Measurements from ENCODE around the gene ENTPD7.

ENTPD7 gene

GRCh38 chr10:99654390-99655175 is 4.7 kb upstream of the ENTPD7 start (continued):
- TF ChIP-seq PRDM6 (tag by site-specific recombination; IDR thresholded peaks at IDR 0.05), result peak; percentile 83
- no peak for TF ChIP-seq ZNF23 (tag by site-specific recombination; IDR thresholded peaks at IDR 0.05; ENCODE audit: borderline replicate concordance)
- no peak for TF ChIP-seq ZNF501 (tag by site-specific recombination; IDR thresholded peaks at IDR 0.05)
- no peak for TF ChIP-seq ZNF776 (tag by site-specific recombination; IDR thresholded peaks at IDR 0.05; ENCODE audit: borderline replicate concordance)
- peak; percentile 55; the same call in 1 of the 2 replicates for TF ChIP-seq ZBTB44 (tag by site-specific recombination; IDR thresholded peaks at IDR 0.05)
- TF ChIP-seq HOXA7 (CRISPR knock-in tag; IDR thresholded peaks at IDR 0.05; ENCODE audit: borderline replicate concordance), result no peak
- no peak for TF ChIP-seq ZSCAN4 (tag by site-specific recombination; IDR thresholded peaks at IDR 0.05)
- no peak for TF ChIP-seq ZNF585B (tag by site-specific recombination; IDR thresholded peaks at IDR 0.05)

GRCh38 chr10:99656199-99657064 is 2.9 kb upstream of the ENTPD7 start:
- Histone ChIP-seq H3K36me3 (ENCODE audit: control insufficient read depth in 2 of 2, insufficient read depth in 1 of 2, low read length in 2 of 2) (peaks cover 0 to 3% of the 10 kb centered on the region in 2 experiments; a peak in 1 of 3 replicates), H3K4me3 (ENCODE audit: low read depth, low read length) (no peak overlapping the region), H3K27ac (ENCODE audit: extremely low read depth, low read depth, low read length) (no peak overlapping the region), H3K4me1 (ENCODE audit: control insufficient read depth, insufficient read depth, low read length) (0 out of 2 replicates have a peak, but pooled peaks cover 2% of the 10 kb centered on the region), H3K9me3 (ENCODE audit: control insufficient read depth, insufficient read depth, low read depth, low read length) (no peaks in the 10 kb centered on the region)
- TF ChIP-seq ZNF2 (tag by site-specific recombination; IDR thresholded peaks at IDR 0.05) (no peak), ZNF585B (tag by site-specific recombination; IDR thresholded peaks at IDR 0.05) (no peak), ZBTB20 (tag by site-specific recombination; IDR thresholded peaks at IDR 0.05) (peak; percentile 56), ZNF629 (tag by site-specific recombination; IDR thresholded peaks at IDR 0.05) (no peak), ZNF529 (tag by site-specific recombination; IDR thresholded peaks at IDR 0.05; ENCODE audit: insufficient replicate concordance) (no peak), HOXA7 (CRISPR knock-in tag; IDR thresholded peaks at IDR 0.05; ENCODE audit: borderline replicate concordance) (no peak), ZBTB26 (tag by site-specific recombination; optimal IDR thresholded peaks at IDR 0.05) (no peak), PRDM1 (tag by site-specific recombination; IDR thresholded peaks at IDR 0.05) (0 out of 2 replicates have a peak, but pooled peaks have one; percentile 27), SCRT2 (tag by site-specific recombination; IDR thresholded peaks at IDR 0.05) (peak; percentile 73; the same call in 1 of the 2 replicates), SCRT1 (tag by site-specific recombination; IDR thresholded peaks at IDR 0.05; ENCODE audit: borderline replicate concordance) (peak; percentile 54; the same call in 1 of the 2 replicates), IKZF3 (tag by site-specific recombination; IDR thresholded peaks at IDR 0.05) (no peak), ZNF624 (tag by site-specific recombination; IDR thresholded peaks at IDR 0.05) (no peak), KLF17 (tag by site-specific recombination; IDR thresholded peaks at IDR 0.05) (no peak), PRDM6 (tag by site-specific recombination; IDR thresholded peaks at IDR 0.05) (peak; percentile 81), TRIM28 (IDR thresholded peaks at IDR 0.05; ENCODE audit: borderline replicate concordance, low read length) (no peak)
- CTCF ChIA-PET, result no interaction called here
- POLR2A ChIA-PET, result no interaction called here

All from HEK293 (cell line).